CD4-positive, alpha-beta T cell treated with Interferon alpha-2 for 1 hour (primary cell): ENCODE measurements around the gene RELN.
"Not testable (repeated sequence)": the region's sequence is repeated elsewhere in the genome, so short reads cannot be mapped to it uniquely, and the experiment has no call there.

Experiments
- DNase-seq, 2 donors: peaks; one replicate each; pipeline ENCODE4 v3.0.0-alpha.2; 2020 to 2022

RELN gene

GRCh38 chr7:103824251-103824650 is 165.2 kb downstream of the RELN start:
- no peak for DNase-seq

- no peak for DNase-seq
Measured at GRCh38 chr7:103823084-103823483, 166.4 kb downstream of the RELN start.

- DNase-seq: no peak
Measured at GRCh38 chr7:103821092-103821491, 168.4 kb downstream of the RELN start.

- not testable (repeated sequence) for DNase-seq
Measured at GRCh38 chr7:103815972-103816371, 173.5 kb downstream of the RELN start.

- no peak for DNase-seq
Measured at GRCh38 chr7:103813970-103814369, 175.5 kb downstream of the RELN start.

- peak in 1 of 2 donors; percentile 46 for DNase-seq
Measured at GRCh38 chr7:103811997-103812396, 177.5 kb downstream of the RELN start.

GRCh38 chr7:103811290-103811689 is 178.2 kb downstream of the RELN start:
- no peak for DNase-seq

- no peak for DNase-seq
Measured at GRCh38 chr7:103810112-103810744, 179.2 kb downstream of the RELN start.

GRCh38 chr7:103809229-103809994 is 180.0 kb downstream of the RELN start:
- DNase-seq: no peak

- no peak for DNase-seq
Measured at GRCh38 chr7:103805346-103805745, 184.1 kb downstream of the RELN start.

GRCh38 chr7:103803631-103804030 is 185.8 kb downstream of the RELN start:
- DNase-seq: no peak

GRCh38 chr7:103799298-103799697 is 190.2 kb downstream of the RELN start:
- no peak for DNase-seq

- no peak for DNase-seq
Measured at GRCh38 chr7:103797647-103798307, 191.7 kb downstream of the RELN start.

- no peak for DNase-seq
Measured at GRCh38 chr7:103796327-103796962, 193.0 kb downstream of the RELN start.

- no peak for DNase-seq
Measured at GRCh38 chr7:103795787-103796186, 193.7 kb downstream of the RELN start.

GRCh38 chr7:103795107-103795506 is 194.4 kb downstream of the RELN start:
- no peak for DNase-seq

- DNase-seq: no peak
Measured at GRCh38 chr7:103794424-103794823, 195.0 kb downstream of the RELN start.

- DNase-seq: no peak
Measured at GRCh38 chr7:103793614-103794013, 195.8 kb downstream of the RELN start.

- no peak for DNase-seq
Measured at GRCh38 chr7:103791894-103792293, 197.6 kb downstream of the RELN start.

GRCh38 chr7:103787041-103787440 is 202.4 kb downstream of the RELN start:
- not testable (repeated sequence) for DNase-seq

GRCh38 chr7:103784646-103785286 is 204.7 kb downstream of the RELN start:
- DNase-seq: no peak

GRCh38 chr7:103781409-103781808 is 208.0 kb downstream of the RELN start:
- no peak for DNase-seq

GRCh38 chr7:103780561-103780960 is 208.9 kb downstream of the RELN start:
- DNase-seq: not testable (repeated sequence)
